Superior temporal gyrus (tissue), 1 donor: ENCODE results near the gene DNAAF5.

Experiments
- DNase-seq: peaks from one replicate; pipeline ENCODE4 v3.0.0-alpha.2; 2016; ENCODE audit errors: extremely low spot score

Gene DNAAF5

GRCh38 chr7:726084-726853 lies at the start of gene DNAAF5:
Gene DNAAF5, plus strand, starts transcription at chr7:726699. Its CDS starts 22 bp downstream, at chr7:726721.
- peak; percentile 90 for DNase-seq

DNA sequence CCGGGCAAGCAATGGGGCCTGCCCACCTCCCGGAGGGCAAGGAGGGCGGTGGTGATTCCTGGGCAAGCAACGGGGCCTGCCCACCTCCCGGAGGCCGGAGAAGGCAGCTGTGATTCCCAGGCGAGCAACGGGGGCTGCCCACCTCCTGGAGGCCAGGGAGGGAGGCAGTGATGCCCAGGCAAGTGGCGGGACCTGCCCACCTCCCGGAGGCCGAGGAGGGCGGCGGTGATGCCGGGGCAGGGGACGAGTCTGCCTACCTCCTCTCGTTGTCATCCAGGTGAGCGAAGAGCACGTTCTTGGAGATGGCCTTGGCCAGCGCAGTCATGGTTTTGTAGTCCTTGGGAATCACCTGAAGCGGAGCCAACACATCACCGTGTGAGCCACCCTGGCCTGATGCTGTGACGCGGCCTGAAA lies 49.5 kb upstream of the DNAAF5 start:
- no peak for DNase-seq

DNA sequence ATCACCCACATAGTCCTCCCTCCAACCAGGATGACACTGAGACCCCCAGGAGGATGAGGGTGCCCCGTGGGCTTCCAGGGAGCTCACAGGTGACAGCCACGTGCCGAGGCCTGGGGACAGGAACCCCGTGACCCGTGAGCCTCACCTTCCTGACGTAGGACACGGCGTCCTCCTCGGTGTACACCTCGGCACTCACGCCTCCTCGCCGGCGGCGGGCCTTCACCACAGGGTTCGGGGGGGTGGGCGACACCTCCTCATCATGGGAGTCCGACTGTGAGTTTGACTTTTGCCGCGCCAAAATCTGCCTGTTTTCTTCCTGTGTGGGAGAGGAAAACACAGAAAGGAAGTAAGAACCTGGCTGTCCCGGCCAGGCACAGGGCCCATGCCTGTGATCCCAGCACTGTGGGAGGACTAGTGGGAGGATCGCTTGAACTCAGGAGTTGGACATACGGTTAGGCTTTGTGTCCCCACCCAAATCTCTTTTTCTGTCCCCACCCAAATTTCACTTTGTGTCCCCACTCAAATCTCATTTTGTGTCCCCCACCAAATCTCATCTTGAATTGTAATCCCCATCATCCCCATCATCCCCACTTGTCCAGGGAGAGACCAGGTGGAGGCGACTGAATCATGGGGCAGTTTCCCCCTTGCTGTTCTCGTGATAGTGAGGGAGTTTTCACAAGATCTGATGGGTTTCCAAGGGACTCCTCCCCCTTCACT lies 45.9 kb upstream of the DNAAF5 start:
- DNase-seq = no peak

DNA sequence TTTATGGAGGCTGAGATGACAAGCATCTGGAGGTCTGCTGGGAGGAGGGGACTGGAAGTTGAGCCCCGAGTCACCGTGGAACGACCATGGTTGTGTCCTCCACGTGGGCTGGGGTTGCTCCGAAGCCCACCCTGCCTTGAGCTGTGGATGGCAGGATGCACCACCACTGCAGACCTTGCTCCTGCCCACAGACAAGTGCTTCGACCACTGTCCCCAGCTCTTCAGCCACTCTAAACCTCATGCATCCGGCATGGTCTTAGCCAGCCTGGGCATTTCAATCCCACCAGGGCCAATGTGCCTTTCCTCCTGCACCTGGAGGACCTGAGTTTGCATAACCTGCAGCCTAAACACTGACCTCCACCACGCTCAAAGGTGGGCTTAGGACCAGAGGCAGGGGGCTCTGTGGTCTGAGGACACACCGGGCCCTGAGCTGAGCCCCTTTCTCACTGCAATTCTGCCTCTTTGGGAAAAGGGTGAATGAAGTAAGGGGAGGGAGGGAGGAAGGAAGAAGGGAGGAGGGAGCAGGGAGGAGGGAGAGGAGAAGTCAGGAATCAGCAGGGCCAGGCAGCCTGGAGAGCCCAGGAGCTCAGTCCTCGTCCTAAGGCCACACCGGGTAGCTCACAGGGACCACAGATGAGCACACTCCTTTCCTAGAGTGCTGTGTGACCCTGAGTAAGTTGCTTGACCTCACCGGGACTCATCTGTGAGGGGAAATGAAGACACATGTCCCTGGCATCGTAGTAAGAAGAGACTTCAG lies 44.8 kb upstream of the DNAAF5 start:
- DNase-seq = no peak

GRCh38 chr7:682810-683209 lies 43.7 kb upstream of the DNAAF5 start:
- no peak for DNase-seq

- DNase-seq = no peak
Measured at GRCh38 chr7:683526-684205, 42.8 kb upstream of the DNAAF5 start.

- DNase-seq = no peak
Measured at GRCh38 chr7:684416-684815, 42.1 kb upstream of the DNAAF5 start.

DNA sequence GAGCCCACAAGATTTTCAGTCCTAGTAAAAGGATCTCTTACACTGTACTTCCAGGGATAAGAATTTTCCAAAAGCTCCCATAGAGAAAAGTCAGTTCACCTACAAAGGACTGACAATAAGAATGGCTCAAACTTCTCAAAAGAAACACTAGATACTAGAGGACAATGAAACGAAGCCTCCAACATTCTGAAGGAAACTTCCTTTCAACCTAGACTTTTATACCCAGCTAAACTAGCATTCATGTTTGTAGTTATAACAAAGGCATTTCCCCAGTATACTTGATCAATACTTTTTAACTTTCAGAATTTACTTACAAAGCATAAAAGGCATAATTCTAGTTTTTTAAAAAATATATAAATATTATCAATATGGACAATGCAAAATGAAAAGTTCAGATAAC lies 41.0 kb upstream of the DNAAF5 start:
- no peak for DNase-seq

- DNase-seq = no peak
Measured at GRCh38 chr7:690478-691360, 35.8 kb upstream of the DNAAF5 start.

- DNase-seq = peak; percentile 51
Measured at GRCh38 chr7:691361-692045, 35.0 kb upstream of the DNAAF5 start.

DNA sequence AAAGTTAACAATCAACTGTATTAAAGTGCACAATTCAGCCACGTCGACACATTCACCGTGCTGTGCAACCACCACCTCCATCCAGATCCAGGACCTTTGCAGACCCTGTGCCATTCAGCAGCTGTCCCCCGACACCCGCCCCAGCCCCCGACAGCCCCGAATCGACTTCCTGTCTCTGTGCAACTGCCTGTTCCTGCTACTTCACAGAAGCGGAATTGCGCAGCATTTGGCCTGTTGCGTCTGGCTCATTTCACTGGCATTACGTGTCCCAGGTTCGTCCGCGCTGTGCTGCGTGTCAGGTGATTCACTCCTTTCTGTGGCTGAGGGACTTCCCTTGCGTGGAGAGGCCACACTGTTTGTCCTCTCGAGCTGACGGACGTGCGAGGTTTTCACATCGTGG lies 33.2 kb upstream of the DNAAF5 start:
- DNase-seq = no peak

GRCh38 chr7:696426-696811 lies 30.1 kb upstream of the DNAAF5 start:
- no peak for DNase-seq

- no peak for DNase-seq
Measured at GRCh38 chr7:696812-697551, 29.5 kb upstream of the DNAAF5 start.

DNA sequence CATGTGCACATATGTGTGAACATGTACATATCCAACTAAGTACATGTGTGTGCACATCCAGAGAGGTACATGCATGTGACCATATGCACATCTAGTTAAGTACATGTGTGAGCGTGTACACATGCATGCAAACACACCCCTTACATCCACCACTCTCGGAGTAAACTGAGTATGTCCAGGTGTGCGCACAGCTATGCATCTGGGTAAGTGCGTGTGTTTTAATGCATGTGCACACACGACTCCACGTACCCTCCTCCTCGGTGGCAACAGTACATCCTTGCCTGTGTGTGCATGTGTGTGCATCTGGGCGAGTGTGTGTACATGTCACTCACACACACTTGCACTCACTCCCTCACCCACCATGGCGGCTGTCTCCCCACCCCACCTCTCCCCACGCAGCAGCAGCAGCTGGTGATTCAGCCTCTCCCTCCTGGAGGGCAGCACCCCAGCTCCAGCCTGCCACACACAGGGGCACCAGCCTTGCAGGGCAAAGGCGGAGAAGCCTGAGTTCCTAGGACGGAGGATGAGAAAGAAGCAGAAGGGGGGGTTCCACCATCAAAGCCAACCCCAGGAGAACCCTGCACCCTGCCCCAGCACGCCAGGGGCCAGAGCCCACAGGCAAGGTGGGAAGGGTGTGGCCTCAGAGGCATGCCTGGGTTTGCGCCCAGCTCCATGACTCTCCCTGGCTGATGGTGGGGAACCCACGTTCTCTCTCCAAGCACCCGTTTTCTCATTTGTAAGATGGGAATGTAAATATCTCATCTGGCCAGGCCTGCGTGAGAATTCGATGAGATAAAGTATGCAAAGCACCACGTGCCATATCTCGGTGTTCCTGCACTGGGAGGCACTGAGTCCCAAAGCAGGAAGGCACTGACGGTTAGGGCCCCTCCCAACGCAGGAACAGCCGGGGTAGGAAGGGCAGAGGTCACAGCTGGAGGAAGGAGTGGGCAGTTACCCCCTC lies 27.7 kb upstream of the DNAAF5 start:
- no peak for DNase-seq

- DNase-seq = no peak
Measured at GRCh38 chr7:699476-700170, 26.9 kb upstream of the DNAAF5 start.

DNA sequence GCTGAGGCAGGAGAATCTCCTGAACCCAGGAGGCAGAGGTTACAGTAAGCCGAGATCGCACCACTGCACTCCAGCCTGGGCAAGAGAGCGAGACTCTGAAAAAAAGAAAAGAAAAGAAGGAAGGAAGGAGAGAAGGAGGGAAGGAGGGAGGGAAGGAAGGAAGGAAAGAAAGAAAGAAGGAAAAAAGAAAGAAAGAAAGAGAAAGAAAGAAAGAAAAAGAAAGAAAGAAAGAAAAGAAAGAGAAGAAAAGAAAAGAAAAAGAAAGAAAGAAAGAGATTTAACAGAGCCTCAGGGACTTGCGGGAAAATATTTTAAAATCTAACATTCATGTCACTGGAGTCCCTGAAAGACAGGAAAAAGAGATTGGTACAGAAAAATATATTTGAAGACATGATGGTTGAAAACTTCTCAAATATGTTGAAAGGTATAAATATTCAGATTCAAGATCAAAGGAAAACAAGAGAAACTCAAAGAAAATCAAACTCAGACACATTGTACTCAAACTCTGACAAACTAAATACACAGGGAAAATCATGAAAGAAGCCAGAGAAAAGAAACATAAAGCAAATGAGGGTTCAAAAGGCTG lies 25.3 kb upstream of the DNAAF5 start:
- no peak for DNase-seq

- no peak for DNase-seq
Measured at GRCh38 chr7:703049-703448, 23.4 kb upstream of the DNAAF5 start.

- no peak for DNase-seq
Measured at GRCh38 chr7:706721-707120, 19.8 kb upstream of the DNAAF5 start.
